ENCODE data around the gene EXD1.
"Not testable (repeated sequence)": the region's sequence is repeated elsewhere in the genome, so short reads cannot be mapped to it uniquely, and the experiment has no call there.

Gene EXD1

GRCh38 chr15:41250745-41251144 lies 20.2 kb upstream of the EXD1 start:
- not testable (repeated sequence) for H3K4me3 Mint-ChIP-seq, H3K4me1 Mint-ChIP-seq, DNase-seq

GRCh38 chr15:41241221-41241964 lies 10.8 kb upstream of the EXD1 start:
- Mint-ChIP-seq H3K4me3 (no peak overlapping the region), H3K27me3 (no peaks in the 10 kb centered on the region), H3K4me1 (peaks cover 4% of the 10 kb centered on the region), H3K27ac (peak overlapping the region in 1 of 2 donors; percentile 42), H3K9me3 (no peaks in the 10 kb centered on the region)
- ATAC-seq (no peak), DNase-seq (no peak)

More at GRCh38 chr15:41250745-41251144, 20.2 kb upstream of the EXD1 start:
- not testable (repeated sequence) for H3K27me3 Mint-ChIP-seq, H3K9me3 Mint-ChIP-seq, ATAC-seq, H3K27ac Mint-ChIP-seq

GRCh38 chr15:41238100-41238499 lies 7.5 kb upstream of the EXD1 start:
- Mint-ChIP-seq H3K27ac (no peak overlapping the region), H3K27me3 (no peaks in the 10 kb centered on the region), H3K4me3 (no peak overlapping the region), H3K4me1 (peaks cover 9% of the 10 kb centered on the region), H3K9me3 (no peaks in the 10 kb centered on the region)
- ATAC-seq (no peak), DNase-seq (no peak)

- no peaks in the 10 kb centered on the region for H3K9me3 Mint-ChIP-seq
- no peak overlapping the region for H3K4me3 Mint-ChIP-seq
- DNase-seq (no peak), ATAC-seq (no peak)
- H3K27ac Mint-ChIP-seq = no peak overlapping the region
- H3K27me3 Mint-ChIP-seq = no peaks in the 10 kb centered on the region
- peaks cover 25% of the 10 kb centered on the region for H3K4me1 Mint-ChIP-seq
Observed at GRCh38 chr15:41235929-41236328, 5.4 kb upstream of the EXD1 start.

- not testable (repeated sequence) for H3K27me3 Mint-ChIP-seq, H3K9me3 Mint-ChIP-seq, ATAC-seq, H3K4me3 Mint-ChIP-seq, DNase-seq, H3K27ac Mint-ChIP-seq
- peaks cover 31% of the 10 kb centered on the region for H3K4me1 Mint-ChIP-seq
Observed at GRCh38 chr15:41235228-41235627, 4.7 kb upstream of the EXD1 start.

GRCh38 chr15:41233367-41233771 lies 2.8 kb upstream of the EXD1 start:
- H3K4me3 Mint-ChIP-seq = no peak overlapping the region

GRCh38 chr15:41231422-41232226 lies 1.1 kb upstream of the EXD1 start:
- peak; percentile 77 for ATAC-seq
- Mint-ChIP-seq H3K27ac (peak overlapping the region; percentile 90 to 95), H3K27me3 (no peaks in the 10 kb centered on the region), H3K4me3 (peak overlapping the region; percentile 90 to 97), H3K4me1 (peaks cover 29% of the 10 kb centered on the region), H3K9me3 (no peaks in the 10 kb centered on the region)
- DNase-seq = peak in 1 of 2 donors; percentile 3

More at GRCh38 chr15:41233367-41233771, 2.8 kb upstream of the EXD1 start:
- Mint-ChIP-seq H3K9me3 (no peaks in the 10 kb centered on the region), H3K27me3 (no peaks in the 10 kb centered on the region), H3K4me1 (peaks cover 33% of the 10 kb centered on the region), H3K27ac (no peak overlapping the region)
- DNase-seq (no peak), ATAC-seq (no peak)

GRCh38 chr15:41230345-41230649 lies 260 bp downstream of the EXD1 start:
- Mint-ChIP-seq H3K27me3 (no peaks in the 10 kb centered on the region), H3K4me3 (peak overlapping the region; percentile 90 to 97), H3K4me1 (peaks cover 29% of the 10 kb centered on the region), H3K9me3 (no peaks in the 10 kb centered on the region), H3K27ac (peak overlapping the region in 1 of 2 donors; percentile 95)
- DNase-seq (no peak), ATAC-seq (no peak)

GRCh38 chr15:41219381-41219780 lies 11.2 kb downstream of the EXD1 start:
- Mint-ChIP-seq H3K9me3 (no peaks in the 10 kb centered on the region), H3K27ac (no peak overlapping the region), H3K27me3 (peaks cover 32% of the 10 kb centered on the region), H3K4me3 (no peak overlapping the region), H3K4me1 (no peaks in the 10 kb centered on the region)
- ATAC-seq (no peak), DNase-seq (no peak)

GRCh38 chr15:41218851-41219250 lies 11.7 kb downstream of the EXD1 start:
- H3K27me3 Mint-ChIP-seq = peaks cover 32% of the 10 kb centered on the region
- no peaks in the 10 kb centered on the region for H3K9me3 Mint-ChIP-seq
- DNase-seq (no peak), ATAC-seq (no peak)
- no peak overlapping the region for H3K4me3 Mint-ChIP-seq
- no peaks in the 10 kb centered on the region for H3K4me1 Mint-ChIP-seq
- no peak overlapping the region for H3K27ac Mint-ChIP-seq

- peaks cover 33% of the 10 kb centered on the region for H3K27me3 Mint-ChIP-seq
- H3K4me1 Mint-ChIP-seq = no peaks in the 10 kb centered on the region
- H3K27ac Mint-ChIP-seq = no peak overlapping the region
- ATAC-seq (no peak), DNase-seq (no peak)
- no peak overlapping the region for H3K4me3 Mint-ChIP-seq
- no peaks in the 10 kb centered on the region for H3K9me3 Mint-ChIP-seq
Observed at GRCh38 chr15:41215708-41216107, 14.8 kb downstream of the EXD1 start.

GRCh38 chr15:41207687-41208448 lies 22.7 kb downstream of the EXD1 start:
- DNase-seq (no peak), ATAC-seq (no peak)
- Mint-ChIP-seq H3K4me1 (no peaks in the 10 kb centered on the region), H3K4me3 (no peak overlapping the region), H3K27me3 (peaks cover 7% of the 10 kb centered on the region), H3K27ac (no peak overlapping the region), H3K9me3 (no peaks in the 10 kb centered on the region)

GRCh38 chr15:41205315-41205714 lies 25.2 kb downstream of the EXD1 start:
- Mint-ChIP-seq H3K27me3 (no peaks in the 10 kb centered on the region), H3K9me3 (no peaks in the 10 kb centered on the region), H3K4me3 (no peak overlapping the region), H3K4me1 (no peaks in the 10 kb centered on the region), H3K27ac (no peak overlapping the region)
- ATAC-seq (no peak), DNase-seq (no peak)

GRCh38 chr15:41203395-41203794 lies 27.2 kb downstream of the EXD1 start:
- Mint-ChIP-seq H3K9me3 (no peaks in the 10 kb centered on the region), H3K27ac (no peak overlapping the region), H3K4me3 (no peak overlapping the region), H3K4me1 (no peaks in the 10 kb centered on the region), H3K27me3 (no peaks in the 10 kb centered on the region)
- DNase-seq (no peak), ATAC-seq (no peak)

- ATAC-seq = no peak
- Mint-ChIP-seq H3K27me3 (no peaks in the 10 kb centered on the region), H3K4me1 (no peaks in the 10 kb centered on the region), H3K27ac (no peak overlapping the region), H3K4me3 (no peak overlapping the region), H3K9me3 (no peaks in the 10 kb centered on the region)
- no peak for DNase-seq
Observed at GRCh38 chr15:41199470-41199869, 31.1 kb downstream of the EXD1 start.

GRCh38 chr15:41194444-41194843 lies 36.1 kb downstream of the EXD1 start:
- no peak overlapping the region for H3K4me3 Mint-ChIP-seq
- ATAC-seq (no peak), DNase-seq (no peak)
- no peaks in the 10 kb centered on the region for H3K4me1 Mint-ChIP-seq
- no peaks in the 10 kb centered on the region for H3K9me3 Mint-ChIP-seq
- no peak overlapping the region for H3K27ac Mint-ChIP-seq
- no peaks in the 10 kb centered on the region for H3K27me3 Mint-ChIP-seq

All from stimulated activated naive CD8-positive, alpha-beta T cell treated with anti-CD3 and anti-CD28 coated beads, Interleukin-15, amount 100 ng/mL, for 72 hours (primary cell).